Kidney (tissue), 14 donors: ENCODE results near the gene LIPE. TPM values are rescaled to one million over a fixed set of nuclear protein-coding genes. Genes with fewer than 3 reads are reported as not detected.

Source experiments
- DNase-seq, 5 donors: peaks; one replicate each; pipeline ENCODE4 v3.0.0-alpha.2; 2013 to 2020
- FAIRE-seq: peaks from 2 replicates; lab custom pipeline; 2012; peaks lifted over from hg19 to GRCh38; lab: Jason Lieb, UNC
- H3K27ac ChIP-seq, 2 donors: one replicate each; pipeline ENCODE4 v1.7.0; 2013; ENCODE audit warnings: low read depth in 2 of 2, low read length in 2 of 2, inconsistent platforms in 1 of 2
- H3K27me3 ChIP-seq: one replicate; pipeline ENCODE4 v1.7.1; 2013; ENCODE audit warnings: low read length, inconsistent platforms; ENCODE audit not compliant: control insufficient read depth, insufficient read depth
- H3K36me3 ChIP-seq, 3 donors: one replicate each; pipeline versions ENCODE4 v1.7.0 to v1.7.1; 2013; ENCODE audit warnings: low read length in 3 of 3, control low read depth in 1 of 3, inconsistent platforms in 1 of 3; ENCODE audit not compliant: insufficient read depth in 3 of 3, control insufficient read depth in 2 of 3
- H3K4me1 ChIP-seq, 3 donors: one replicate each; pipeline versions ENCODE4 v1.7.0 to v1.7.1; 2013; ENCODE audit warnings: low read length in 3 of 3, inconsistent platforms in 1 of 3, low read depth in 1 of 3; ENCODE audit not compliant: control insufficient read depth in 2 of 3, insufficient read depth in 2 of 3
- H3K4me3 ChIP-seq, 3 donors: one replicate each; pipeline versions ENCODE4 v1.7.0 to v1.8.1; 2013; ENCODE audit warnings: low read length in 3 of 3, control low read depth in 1 of 3, inconsistent platforms in 1 of 3
- H3K9ac ChIP-seq, 3 donors: one replicate each; pipeline versions ENCODE4 v1.7.0 to v1.7.1; 2013; ENCODE audit warnings: low read length in 3 of 3, control low read depth in 1 of 3, inconsistent platforms in 1 of 3
- H3K9me3 ChIP-seq, 3 donors: one replicate each; pipeline versions ENCODE4 v1.7.0 to v1.7.1; 2013; ENCODE audit warnings: low read length in 3 of 3, control low read depth in 1 of 3, inconsistent platforms in 1 of 3; ENCODE audit not compliant: control insufficient read depth in 2 of 3, insufficient read depth in 1 of 3
- CTCF ChIP-seq: IDR thresholded peaks from 3 replicates; pipeline ENCODE4 v1.5.1; 2012; ENCODE audit warnings: mild to moderate bottlenecking, moderate library complexity, borderline replicate concordance; ENCODE audit not compliant: insufficient read depth; ENCODE audit errors: extremely low read depth
- intact Hi-C: fragments of 100-400 bp; cut with DNase I; formaldehyde crosslinking; loops from one replicate; pipeline ENCODE4 v1.11.1; 2022
- polyA plus RNA-seq: library from polyadenylated mRNA; stranded (reverse); fragments of 350-450 nt; fragmentation: Illumina TruSeq; extraction: RNeasy Lipid Tissue Mini Kit (QIAGEN cat#74804); gene quantifications from one replicate; pipeline ENCODE4 v1.2.3, GENCODE V29; 2014; ENCODE audit warnings: low read depth, low replicate concordance; ENCODE audit not compliant: insufficient read depth
- total RNA-seq: library from RNA; stranded (reverse); fragmentation: NEBNext Ultra II Directional; extraction: Animal tissue kit (Norgen Biotek cat#: 25700); gene quantifications from one replicate; pipeline ENCODE4 v1.2.1, GENCODE V29; 2021
- donor health status: control.
- donor health status: control.
- donor health status: control.
- donor health status: control.
- donor health status: control.
- donor health status: DM: yes; HTN: yes; CAD: no.
- donor health status: Normal renal cell carcinoma (clear cell type).

Gene LIPE
- total and polyA plus RNA-seq, 2 donors from 2014 or later, result 8.9 to 9.9 TPM

- H3K9me3 ChIP-seq, result no peaks in the 10 kb centered on the region
- FAIRE-seq, result no peak
Observed at GRCh38 chr19:42392165-42392564, 35.0 kb downstream of the LIPE start.

GRCh38 chr19:42389899-42390298 lies 37.3 kb downstream of the LIPE start, which contains the start of gene CNFN:
Gene CNFN (minus strand): TSS chr19:42390297. CDS start chr19:42389037, 1,260 bp downstream.
- Histone ChIP-seq H3K9me3 (no peaks in the 10 kb centered on the region), H3K27me3 (peaks cover 3% of the 10 kb centered on the region), H3K4me3 (no peak within 1 kb of the TSS), H3K36me3 (no peaks in the 10 kb centered on the region), H3K4me1 (no peaks in the 10 kb centered on the region), H3K9ac (no peak within 1 kb of the TSS), H3K27ac (no peak within 1 kb of the TSS)
- FAIRE-seq (no peak), DNase-seq (no peak)
- TF ChIP-seq CTCF, result no peak
- intact Hi-C loops, result no loop called here

More at GRCh38 chr19:42392165-42392564, 35.0 kb downstream of the LIPE start:
- no peak for DNase-seq
- Histone ChIP-seq H3K4me1 (peaks cover 0 to 2% (median 0%) of the 10 kb centered on the region in 3 donors), H3K36me3 (no peaks in the 10 kb centered on the region), H3K4me3 (no peak overlapping the region), H3K9ac (no peak overlapping the region), H3K27me3 (peaks cover 3% of the 10 kb centered on the region), H3K27ac (no peak overlapping the region)
- TF ChIP-seq CTCF, result no peak
- intact Hi-C loops, result no loop called here

GRCh38 chr19:42388851-42389489 lies 38.2 kb downstream of the LIPE start:
- Histone ChIP-seq H3K9ac (no peak overlapping the region), H3K27ac (no peak overlapping the region), H3K36me3 (no peaks in the 10 kb centered on the region), H3K4me1 (no peaks in the 10 kb centered on the region), H3K4me3 (no peak overlapping the region), H3K9me3 (no peaks in the 10 kb centered on the region), H3K27me3 (peaks cover 3% of the 10 kb centered on the region)
- TF ChIP-seq CTCF, result no peak
- intact Hi-C loops, result no loop called here
- DNase-seq, result no peak
- no peak for FAIRE-seq
